ENCODE measurements around the gene ACSL4.

ACSL4 gene

DNA sequence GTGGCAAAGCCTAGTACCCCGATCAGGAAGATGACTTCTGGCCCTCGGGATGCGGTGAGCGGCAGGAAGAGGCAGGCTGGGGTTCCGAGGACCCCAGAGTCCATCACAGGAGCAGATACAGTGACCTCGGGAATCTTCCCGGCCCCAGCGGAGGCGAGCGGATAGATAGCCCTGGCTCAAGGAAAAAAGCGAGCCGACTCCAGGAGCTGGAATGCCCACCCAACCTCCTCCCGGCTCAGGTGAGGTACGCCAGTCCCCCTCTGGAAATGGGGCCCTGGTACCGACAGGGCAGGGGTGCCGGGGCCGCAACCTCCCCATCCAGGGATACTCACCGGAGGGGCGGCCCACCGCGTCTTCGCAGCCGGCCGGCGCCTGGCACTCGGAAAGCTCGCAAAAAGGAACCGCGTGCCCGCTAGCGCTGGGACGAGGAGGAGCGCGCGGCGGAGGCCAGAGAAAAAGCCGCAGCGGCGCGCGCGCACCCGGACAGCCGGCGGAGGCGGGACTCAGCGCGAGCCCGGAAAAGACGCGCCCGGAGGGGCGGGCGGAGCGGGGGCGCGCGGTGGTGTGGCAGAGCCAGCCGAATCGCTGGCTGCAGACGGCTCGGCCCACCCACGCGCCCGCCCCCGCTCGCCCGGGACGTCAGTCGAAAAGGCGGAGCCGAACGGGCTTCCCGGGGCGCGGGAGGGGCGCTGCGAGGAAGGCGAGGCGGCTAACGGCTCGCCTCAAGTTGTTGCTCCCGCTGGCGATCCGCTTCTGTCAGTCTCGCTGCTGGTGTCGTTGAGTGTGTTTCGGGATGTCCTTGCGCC is at the start of gene ACSL4:
Gene ACSL4 (minus strand): TSS at position 451 of the 806 bp plus-strand sequence. CDS start 49,894 bp downstream, outside the sequence.
- TF ChIP-seq, protein P1, sequence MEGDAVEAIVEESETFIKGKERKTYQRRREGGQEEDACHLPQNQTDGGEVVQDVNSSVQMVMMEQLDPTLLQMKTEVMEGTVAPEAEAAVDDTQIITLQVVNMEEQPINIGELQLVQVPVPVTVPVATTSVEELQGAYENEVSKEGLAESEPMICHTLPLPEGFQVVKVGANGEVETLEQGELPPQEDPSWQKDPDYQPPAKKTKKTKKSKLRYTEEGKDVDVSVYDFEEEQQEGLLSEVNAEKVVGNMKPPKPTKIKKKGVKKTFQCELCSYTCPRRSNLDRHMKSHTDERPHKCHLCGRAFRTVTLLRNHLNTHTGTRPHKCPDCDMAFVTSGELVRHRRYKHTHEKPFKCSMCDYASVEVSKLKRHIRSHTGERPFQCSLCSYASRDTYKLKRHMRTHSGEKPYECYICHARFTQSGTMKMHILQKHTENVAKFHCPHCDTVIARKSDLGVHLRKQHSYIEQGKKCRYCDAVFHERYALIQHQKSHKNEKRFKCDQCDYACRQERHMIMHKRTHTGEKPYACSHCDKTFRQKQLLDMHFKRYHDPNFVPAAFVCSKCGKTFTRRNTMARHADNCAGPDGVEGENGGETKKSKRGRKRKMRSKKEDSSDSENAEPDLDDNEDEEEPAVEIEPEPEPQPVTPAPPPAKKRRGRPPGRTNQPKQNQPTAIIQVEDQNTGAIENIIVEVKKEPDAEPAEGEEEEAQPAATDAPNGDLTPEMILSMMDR (conservative IDR thresholded peaks at IDR 0.05; ENCODE audit: low read depth, low read length): no peak
- DNase-seq (ENCODE audit: low read depth): peak; percentile 24
- H3K4me3 ChIP-seq (ENCODE audit: low read length): peak within 1 kb of the TSS; percentile 84

DNA sequence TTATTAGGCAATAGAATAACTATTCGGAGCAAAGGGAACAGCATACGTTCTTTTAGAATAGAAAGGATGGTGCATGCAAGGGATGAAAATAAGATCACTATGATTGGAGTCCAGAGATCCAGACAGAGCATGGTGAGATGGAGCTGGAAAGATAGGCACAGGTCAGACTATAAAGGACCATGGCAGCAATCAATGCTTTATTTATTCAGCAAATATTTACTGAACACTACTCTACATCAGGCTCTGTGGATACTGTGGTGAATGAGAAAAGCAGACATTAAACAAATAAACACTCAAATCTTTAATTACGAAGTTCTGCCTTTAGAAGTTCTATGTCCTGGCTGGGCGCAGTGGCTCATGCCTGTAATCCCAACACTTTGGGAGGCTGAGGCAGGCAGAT is 44.7 kb upstream of the ACSL4 start:
- no peak for DNase-seq (ENCODE audit: low read depth)
- no peak overlapping the region for H3K4me3 ChIP-seq (ENCODE audit: low read length)
- TF ChIP-seq, protein P1 (conservative IDR thresholded peaks at IDR 0.05; ENCODE audit: low read depth, low read length): no peak

DNA sequence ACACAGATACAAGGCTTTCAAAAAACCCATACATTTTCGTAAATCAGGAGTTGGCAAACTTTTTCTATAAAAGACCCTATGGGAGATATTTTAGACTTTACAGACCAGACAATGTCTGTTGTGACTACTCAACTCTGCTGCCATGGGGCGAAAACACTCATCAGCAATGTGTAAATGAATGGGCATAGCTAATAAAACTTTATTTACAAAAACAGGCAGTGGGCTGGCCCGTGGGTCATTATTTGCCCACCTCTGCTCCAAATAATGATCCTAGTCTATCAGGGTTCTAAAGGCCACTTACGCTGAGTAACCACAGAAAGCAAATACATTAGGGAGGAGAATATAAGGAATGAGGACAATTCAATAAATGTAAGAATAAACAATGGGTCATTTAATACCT is 43.9 kb upstream of the ACSL4 start:
- DNase-seq (ENCODE audit: low read depth): no peak
- TF ChIP-seq, protein P1 (conservative IDR thresholded peaks at IDR 0.05; ENCODE audit: low read depth, low read length): no peak
- no peak overlapping the region for H3K4me3 ChIP-seq (ENCODE audit: low read length)

DNA sequence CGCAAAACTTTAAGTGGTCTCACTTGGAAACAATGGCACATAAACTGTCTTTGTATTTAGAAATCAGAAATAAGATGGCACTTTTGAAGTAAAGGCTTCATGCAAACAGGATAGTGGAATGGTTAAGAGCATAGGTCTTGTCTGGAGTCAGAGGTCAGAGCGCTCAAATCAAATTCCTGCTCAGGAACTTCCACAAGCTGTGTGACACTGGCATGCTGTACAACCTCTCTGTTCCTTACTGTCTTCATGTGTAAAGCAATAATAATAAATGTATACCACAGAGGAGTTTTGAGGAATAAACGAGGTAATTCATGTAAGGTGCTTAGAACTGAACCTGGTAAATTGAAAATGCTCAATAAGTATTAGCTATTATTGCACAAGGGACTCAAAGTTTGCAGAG is 43.4 kb upstream of the ACSL4 start:
- TF ChIP-seq, protein P1 (conservative IDR thresholded peaks at IDR 0.05; ENCODE audit: low read depth, low read length): no peak
- H3K4me3 ChIP-seq (ENCODE audit: low read length): no peak overlapping the region
- no peak for DNase-seq (ENCODE audit: low read depth)

DNA sequence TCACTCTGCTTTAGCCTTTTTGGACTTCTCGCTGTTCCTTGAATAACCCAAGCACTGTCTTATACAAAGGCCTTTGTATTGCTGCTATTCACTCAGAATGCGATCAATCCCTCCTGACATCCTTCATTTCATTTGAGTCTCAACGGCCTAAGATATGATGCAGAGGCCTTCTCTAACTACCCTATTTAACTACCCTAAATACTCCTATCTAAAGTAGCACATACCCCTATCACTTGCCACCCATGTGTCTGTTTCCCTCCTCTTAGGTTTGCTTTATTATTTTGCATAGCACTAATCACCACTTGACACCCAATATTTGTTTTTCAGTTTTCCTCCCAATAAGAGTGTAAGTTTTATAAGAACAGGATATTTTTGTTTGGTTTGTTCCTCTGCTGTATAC is 42.3 kb upstream of the ACSL4 start:
- DNase-seq (ENCODE audit: low read depth): no peak
- TF ChIP-seq, protein P1 (conservative IDR thresholded peaks at IDR 0.05; ENCODE audit: low read depth, low read length): no peak
- H3K4me3 ChIP-seq (ENCODE audit: low read length): no peak overlapping the region

DNA sequence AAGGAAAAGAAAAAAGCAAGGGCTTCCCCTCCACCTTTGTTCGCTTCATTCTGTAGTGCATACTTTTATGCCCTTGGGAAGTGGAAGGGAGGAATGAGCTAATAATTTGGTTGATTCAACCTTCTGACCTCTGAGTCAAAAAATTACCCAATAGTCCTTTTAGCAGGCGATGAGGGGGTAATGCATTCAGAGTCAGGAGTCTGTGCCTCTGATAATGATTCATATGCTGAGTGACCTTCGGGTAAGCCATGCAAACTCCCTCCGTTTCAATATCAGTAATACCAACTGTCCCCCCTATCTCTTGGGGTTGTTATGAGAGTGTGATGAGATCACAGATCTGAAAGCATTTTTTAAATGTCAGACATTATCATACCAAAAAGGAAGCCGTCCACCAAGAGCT is 41.6 kb upstream of the ACSL4 start:
- peak; percentile 5 for DNase-seq (ENCODE audit: low read depth)
- H3K4me3 ChIP-seq (ENCODE audit: low read length): no peak overlapping the region
- TF ChIP-seq, protein P1 (conservative IDR thresholded peaks at IDR 0.05; ENCODE audit: low read depth, low read length): no peak

DNA sequence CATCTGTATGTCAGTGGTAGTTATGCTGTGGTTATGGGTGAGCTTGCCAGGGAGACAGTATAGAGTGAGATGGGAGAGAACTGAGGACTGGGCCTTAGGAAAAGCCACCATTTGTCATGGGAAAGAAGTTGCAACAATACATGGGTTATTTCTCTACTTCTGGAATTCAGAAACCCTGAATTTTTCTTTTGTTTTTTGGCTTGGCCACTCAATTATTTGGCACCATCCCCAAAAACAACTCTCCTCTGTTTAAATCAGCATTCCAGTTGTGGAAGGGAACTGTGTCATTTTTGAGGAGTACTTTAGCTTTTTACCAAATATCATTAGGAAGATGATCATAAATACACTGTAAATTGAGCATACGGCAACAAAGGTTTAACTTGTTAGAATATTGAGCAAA is 41.1 kb upstream of the ACSL4 start:
- TF ChIP-seq, protein P1 (conservative IDR thresholded peaks at IDR 0.05; ENCODE audit: low read depth, low read length): no peak
- DNase-seq (ENCODE audit: low read depth): no peak
- no peak overlapping the region for H3K4me3 ChIP-seq (ENCODE audit: low read length)
